Activated CD8-positive, alpha-beta memory T cell treated with anti-CD3 and anti-CD28 coated beads, Interleukin-2, amount 50 U/mL, for 48 hours (primary cell): Measurements from ENCODE around the gene FARSA.
A peak's percentile ranks its signal among the peaks of the same experiment; 100 is the strongest.
"Not testable (repeated sequence)": the region's sequence is repeated elsewhere in the genome, so short reads cannot be mapped to it uniquely, and the experiment has no call there.

Source experiments
- DNase-seq: peaks from one replicate; pipeline ENCODE4 v3.0.0-alpha.2; 2020

FARSA gene

GRCh38 chr19:12933287-12934072 lies at the start of gene FARSA:
Gene FARSA, minus strand, starts transcription at chr19:12933711. Its CDS starts 15 bp downstream, at chr19:12933696.
- DNase-seq, result peak; percentile 88

DNA sequence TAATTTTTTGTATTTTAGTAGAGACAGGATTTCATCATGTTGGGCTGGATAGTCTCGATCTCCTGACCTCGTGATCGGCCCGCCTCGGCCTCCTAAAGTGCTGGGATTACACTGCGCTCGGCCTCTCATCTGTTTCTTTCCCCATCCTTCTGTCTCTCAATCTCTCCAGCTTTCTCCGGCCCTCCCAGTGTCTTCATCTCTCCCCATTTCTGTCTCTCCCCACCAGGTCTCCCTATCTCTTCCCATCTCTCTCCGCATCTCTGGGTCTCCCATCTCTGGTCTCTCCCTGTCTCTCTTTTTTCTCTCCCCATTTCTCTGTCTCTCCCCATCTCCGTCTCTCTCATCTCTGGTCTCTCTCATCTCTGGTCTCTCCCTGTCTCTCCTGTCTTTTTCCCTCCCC lies 49.6 kb upstream of the FARSA start:
- no peak for DNase-seq

- no peak for DNase-seq
Observed at GRCh38 chr19:12982648-12983047, 49.1 kb upstream of the FARSA start.

DNA sequence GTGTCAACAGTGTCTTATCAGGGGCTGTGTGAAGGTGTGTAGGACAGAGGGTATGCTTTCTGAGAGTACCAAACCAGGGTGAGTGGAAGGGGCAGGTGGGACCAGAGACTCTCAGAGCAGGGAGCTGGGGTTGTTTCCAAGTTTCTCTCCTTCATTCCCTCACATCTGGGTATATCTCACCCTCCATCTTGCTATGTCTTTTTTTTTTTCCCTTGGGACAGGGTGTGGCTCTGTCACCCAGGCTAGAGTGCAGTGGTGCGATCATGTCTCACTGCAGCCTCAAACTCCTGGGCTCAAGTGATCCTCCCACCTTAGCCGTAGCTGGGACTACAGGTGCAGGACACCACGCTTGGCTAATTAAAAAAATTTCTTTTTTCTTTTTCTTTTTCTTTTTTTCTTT lies 46.5 kb upstream of the FARSA start:
- DNase-seq, result no peak

DNA sequence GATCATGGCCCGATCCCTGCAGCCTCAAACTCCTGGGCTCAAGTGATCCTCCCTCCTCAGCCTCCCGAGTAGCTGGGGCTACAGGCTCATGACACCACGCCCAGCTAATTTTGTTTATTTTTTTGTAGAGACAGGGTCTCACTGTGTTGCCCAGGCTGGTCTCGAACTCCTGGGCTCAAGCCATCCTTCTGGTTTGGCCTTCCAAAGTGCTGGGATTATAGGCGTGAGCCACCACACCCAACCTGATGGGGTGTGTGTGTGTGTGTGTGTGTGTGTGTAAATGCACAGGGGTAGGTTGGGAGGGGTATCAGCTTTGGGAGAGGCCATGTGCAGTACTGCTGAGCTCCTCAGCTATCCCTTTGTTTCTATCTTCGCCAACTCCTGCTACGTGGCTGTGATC lies 42.6 kb upstream of the FARSA start:
- not testable (repeated sequence) for DNase-seq

GRCh38 chr19:12975221-12975741 lies 41.8 kb upstream of the FARSA start:
- no peak for DNase-seq

GRCh38 chr19:12974301-12975220 lies 41.0 kb upstream of the FARSA start:
- no peak for DNase-seq

GRCh38 chr19:12973236-12973635 lies 39.7 kb upstream of the FARSA start:
- DNase-seq, result no peak

DNA sequence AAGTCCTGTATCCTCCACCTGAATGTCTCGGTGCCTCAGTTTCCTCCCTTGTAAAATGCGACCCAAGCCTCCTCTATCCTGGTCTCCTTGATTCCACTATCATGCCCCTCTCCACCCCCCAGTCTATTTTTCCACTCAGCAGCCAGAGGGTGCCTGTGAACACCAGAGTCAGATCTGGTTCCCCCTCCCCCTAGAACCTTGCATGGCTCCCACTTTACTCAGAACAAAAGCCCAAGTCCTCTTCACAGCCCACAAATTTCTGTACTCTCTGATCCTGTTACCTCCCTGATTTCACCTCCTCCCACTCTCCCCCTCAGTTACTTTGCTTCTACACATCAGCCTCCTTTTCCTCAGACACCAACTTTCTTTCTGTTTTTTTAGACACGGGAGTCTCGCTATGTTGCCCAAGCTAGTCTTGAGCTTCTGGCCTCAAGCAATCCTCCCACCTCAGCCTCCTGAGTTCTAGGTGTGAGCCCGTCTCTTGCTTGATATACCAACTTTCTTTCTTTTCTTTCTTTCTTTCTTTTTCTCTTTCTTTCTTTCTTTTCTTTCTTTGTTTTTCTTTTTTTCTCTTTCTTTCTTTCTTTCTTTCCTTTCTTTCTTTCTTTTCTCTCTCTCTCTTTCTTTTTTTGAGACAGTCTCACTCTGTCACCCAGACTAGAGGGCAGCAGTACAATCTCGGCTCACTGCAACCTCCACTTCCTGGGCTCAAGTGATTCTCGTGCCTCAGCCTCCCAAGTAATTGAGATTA lies 36.7 kb upstream of the FARSA start:
- DNase-seq, result no peak

DNA sequence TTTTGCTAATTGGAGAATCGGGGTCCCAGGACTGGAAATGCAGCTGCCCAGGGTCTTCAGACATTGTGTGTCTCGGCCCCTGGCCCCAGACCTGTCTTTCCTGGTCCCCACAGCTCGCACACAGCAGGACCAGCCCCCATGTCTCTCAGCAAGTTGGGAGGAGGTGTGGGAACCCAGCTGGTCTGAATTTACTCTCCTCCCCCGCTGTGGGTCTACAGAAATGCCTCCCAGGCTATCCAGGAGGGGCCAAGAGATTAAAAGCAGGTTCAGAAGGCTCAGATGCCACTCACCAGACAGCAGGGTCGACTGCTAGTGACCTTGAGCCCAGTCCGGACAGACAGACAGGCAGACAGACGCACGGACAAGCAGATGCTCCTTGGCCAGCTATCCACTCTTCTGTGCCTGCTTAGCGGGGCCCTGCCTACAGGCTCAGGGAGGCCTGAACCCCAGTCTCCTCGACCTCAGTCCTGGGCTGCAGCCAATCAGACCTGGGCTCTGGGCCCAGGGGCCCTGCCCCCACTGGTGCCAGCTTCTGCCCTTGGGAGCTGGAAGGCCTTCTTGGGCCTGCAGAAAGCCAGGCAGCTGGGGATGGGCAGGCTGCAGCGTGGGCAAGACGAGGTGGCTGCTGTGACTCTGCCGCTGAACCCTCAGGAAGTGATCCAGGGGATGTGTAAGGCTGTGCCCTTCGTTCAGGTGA lies 35.9 kb upstream of the FARSA start, which contains the start of gene DAND5:
Gene DAND5, plus strand, starts transcription at position 285 of the 697 bp plus-strand sequence. Its CDS starts 85 bp downstream, at position 370.
- no peak for DNase-seq

DNA sequence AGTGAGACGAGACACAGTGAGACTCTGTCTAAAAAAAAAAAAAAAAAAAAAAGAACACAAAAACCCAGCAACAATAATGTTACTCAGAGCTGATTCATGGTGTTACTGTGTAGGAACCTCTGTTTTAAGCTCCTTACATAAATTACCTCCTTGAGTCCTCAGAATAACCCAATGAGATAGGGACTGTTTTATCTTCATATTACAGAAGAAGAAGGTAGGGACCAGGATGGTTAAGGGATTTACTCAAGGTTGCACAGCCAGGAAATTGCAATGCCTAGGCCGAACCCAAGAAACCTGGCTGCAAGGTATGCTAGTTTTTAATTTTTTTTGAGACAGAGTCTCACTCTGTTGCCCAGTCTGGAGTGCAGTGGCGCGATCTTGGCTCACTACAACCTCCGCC lies 34.4 kb upstream of the FARSA start:
- no peak for DNase-seq

- DNase-seq, result no peak
Observed at GRCh38 chr19:12965812-12966135, 32.3 kb upstream of the FARSA start.

- peak; percentile 96 for DNase-seq
Observed at GRCh38 chr19:12965017-12965811, 31.7 kb upstream of the FARSA start.

DNA sequence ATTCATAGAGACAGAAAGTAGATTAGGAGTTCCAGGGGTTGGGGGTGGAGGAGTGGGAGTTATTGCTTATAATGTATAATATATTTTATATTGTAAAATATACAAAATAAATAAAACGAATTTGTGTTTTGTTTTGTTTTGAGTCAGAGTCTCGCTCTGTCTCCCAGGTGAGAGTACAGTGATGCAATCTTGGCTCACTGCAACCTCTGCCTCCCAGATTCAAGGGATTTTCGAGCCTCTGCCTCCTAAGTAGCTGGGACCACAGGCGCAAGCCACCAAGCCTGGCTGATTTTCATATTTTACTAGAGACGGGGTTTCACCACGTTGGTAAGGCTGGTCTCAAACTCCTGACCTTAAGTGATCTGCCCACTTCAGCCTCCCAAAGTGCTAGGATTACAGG lies 26.0 kb upstream of the FARSA start:
- DNase-seq, result no peak

DNA sequence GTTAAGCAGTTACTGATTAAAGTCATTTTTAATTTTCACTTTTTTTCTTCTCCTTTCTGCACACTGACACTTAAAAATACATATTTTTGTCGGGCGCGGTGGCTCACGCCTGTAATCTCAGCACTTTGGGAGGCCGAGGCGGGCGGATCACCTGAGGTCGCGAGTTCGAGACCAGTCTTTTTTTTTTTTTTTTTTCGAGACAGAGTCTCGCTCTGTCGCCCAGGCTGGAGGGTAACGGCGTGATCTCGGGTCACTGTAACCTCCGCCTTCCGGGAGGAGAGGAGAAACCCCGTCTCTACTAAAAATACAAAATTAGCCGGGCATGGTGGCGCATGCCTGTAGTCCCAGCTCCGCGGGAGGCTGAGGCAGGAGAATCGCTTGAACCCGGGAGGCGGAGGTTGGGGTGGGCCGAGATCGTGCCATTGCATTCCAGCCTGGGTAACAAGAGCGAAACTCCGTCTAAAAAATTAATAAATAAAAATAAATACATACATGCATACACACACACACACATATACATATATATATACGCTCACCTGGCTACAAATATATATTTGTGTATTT lies 24.0 kb upstream of the FARSA start:
- DNase-seq, result not testable (repeated sequence)

- peak; percentile 92 for DNase-seq
Observed at GRCh38 chr19:12956446-12957388, 23.2 kb upstream of the FARSA start, which contains the start of gene GADD45GIP1. Gene GADD45GIP1, minus strand, starts transcription at chr19:12957223. Its CDS starts 11 bp downstream, at chr19:12957212.

GRCh38 chr19:12955996-12956395 lies 22.5 kb upstream of the FARSA start:
- no peak for DNase-seq

DNA sequence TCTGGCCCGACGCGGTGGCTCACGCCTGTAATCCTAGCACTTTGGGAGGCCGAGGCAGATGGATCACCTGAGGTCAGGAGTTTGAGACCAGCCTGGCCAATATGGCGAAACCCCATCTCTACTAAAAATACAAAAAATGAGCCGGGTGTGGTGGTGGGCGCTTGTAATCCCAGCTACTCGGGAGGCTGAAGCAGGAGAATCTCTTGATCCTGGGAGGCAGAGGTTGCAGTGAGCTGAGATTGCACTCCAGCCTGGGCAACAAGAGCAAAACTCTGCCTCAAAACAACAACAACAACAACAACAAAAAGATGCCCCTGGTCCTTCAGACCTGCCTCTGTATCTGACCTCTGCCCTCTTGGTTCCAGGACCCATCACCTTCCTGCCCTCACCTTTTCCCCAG lies 22.1 kb upstream of the FARSA start:
- DNase-seq, result not testable (repeated sequence)

GRCh38 chr19:12954612-12954962 lies 21.1 kb upstream of the FARSA start:
- no peak for DNase-seq
